Measurements from ENCODE around the gene TVP23B.
"Not testable (repeated sequence)": the region's sequence is repeated elsewhere in the genome, so short reads cannot be mapped to it uniquely, and the experiment has no call there.

- not testable (repeated sequence) for TF ChIP-seq POLR2A (IDR thresholded peaks at IDR 0.05; ENCODE audit: low read length); GATA1 (IDR thresholded peaks at IDR 0.05; ENCODE audit: low read depth, low read length)
Observed at GRCh38 chr17:18794841-18795240, 13.9 kb downstream of the TVP23B start.

Measured in erythroblast (primary cell).